ENCODE data around the gene NPRL2.

NPRL2 gene

GRCh38 chr3:50381383-50381782, 30.8 kb upstream of the NPRL2 start:
- H3K27ac Mint-ChIP-seq, result no peak overlapping the region

GRCh38 chr3:50380405-50381085, 30.0 kb upstream of the NPRL2 start:
- peaks cover 0 to 4% of the 10 kb centered on the region in 2 donors for H3K4me1 Mint-ChIP-seq (ENCODE audit: low read depth in 2 of 2)
- H3K36me3 Mint-ChIP-seq (ENCODE audit: insufficient read depth), result peaks cover 3% of the 10 kb centered on the region
- no peaks in the 10 kb centered on the region for H3K27me3 Mint-ChIP-seq
- no peak for DNase-seq
- H3K27ac Mint-ChIP-seq, result peak overlapping the region; percentile 39 to 41
- no peaks in the 10 kb centered on the region for H3K9me3 Mint-ChIP-seq
- H3K4me3 Mint-ChIP-seq, result no peak overlapping the region
- no peak for ATAC-seq (replicated peaks)

More at GRCh38 chr3:50381383-50381782, 30.8 kb upstream of the NPRL2 start:
- ATAC-seq (replicated peaks), result no peak
- Mint-ChIP-seq H3K27me3 (no peaks in the 10 kb centered on the region), H3K36me3 (ENCODE audit: insufficient read depth) (peaks cover 5% of the 10 kb centered on the region), H3K4me3 (no peak overlapping the region), H3K4me1 (ENCODE audit: low read depth in 2 of 2) (peaks cover 0 to 4% of the 10 kb centered on the region in 2 donors), H3K9me3 (no peaks in the 10 kb centered on the region)
- no peak for DNase-seq

- ATAC-seq (replicated peaks) (no peak), DNase-seq (no peak)
- peaks cover 3% of the 10 kb centered on the region for H3K36me3 Mint-ChIP-seq (ENCODE audit: insufficient read depth)
- peak overlapping the region; percentile 57 to 70 for H3K27ac Mint-ChIP-seq
- H3K9me3 Mint-ChIP-seq, result no peaks in the 10 kb centered on the region
- no peaks in the 10 kb centered on the region for H3K27me3 Mint-ChIP-seq
- no peak overlapping the region for H3K4me3 Mint-ChIP-seq
- peaks cover 0 to 4% of the 10 kb centered on the region in 2 donors for H3K4me1 Mint-ChIP-seq (ENCODE audit: low read depth in 2 of 2)
Observed at GRCh38 chr3:50378757-50379156, 28.2 kb upstream of the NPRL2 start.

- Mint-ChIP-seq H3K36me3 (ENCODE audit: insufficient read depth) (peaks cover 3% of the 10 kb centered on the region), H3K27ac (peak overlapping the region; percentile 57 to 70), H3K4me3 (no peak overlapping the region), H3K4me1 (ENCODE audit: low read depth in 2 of 2) (peaks cover 2 to 11% of the 10 kb centered on the region in 2 donors), H3K27me3 (no peaks in the 10 kb centered on the region), H3K9me3 (no peaks in the 10 kb centered on the region)
- DNase-seq (no peak), ATAC-seq (replicated peaks) (no peak)
Observed at GRCh38 chr3:50378024-50378423, 27.4 kb upstream of the NPRL2 start.

GRCh38 chr3:50375258-50375931, 24.8 kb upstream of the NPRL2 start:
- H3K36me3 Mint-ChIP-seq (ENCODE audit: insufficient read depth), result peaks cover 7% of the 10 kb centered on the region
- H3K27me3 Mint-ChIP-seq, result no peaks in the 10 kb centered on the region
- H3K4me1 Mint-ChIP-seq (ENCODE audit: low read depth in 2 of 2), result peaks cover 4 to 16% of the 10 kb centered on the region in 2 donors
- no peak overlapping the region for H3K27ac Mint-ChIP-seq
- no peaks in the 10 kb centered on the region for H3K9me3 Mint-ChIP-seq
- ATAC-seq (replicated peaks) (no peak), DNase-seq (no peak)
- H3K4me3 Mint-ChIP-seq, result no peak overlapping the region

- Mint-ChIP-seq H3K36me3 (ENCODE audit: insufficient read depth) (peaks cover 7% of the 10 kb centered on the region), H3K4me3 (no peak overlapping the region), H3K9me3 (no peaks in the 10 kb centered on the region), H3K4me1 (ENCODE audit: low read depth in 2 of 2) (peaks cover 4 to 16% of the 10 kb centered on the region in 2 donors), H3K27me3 (no peaks in the 10 kb centered on the region), H3K27ac (no peak overlapping the region)
- no peak for DNase-seq
- no peak for ATAC-seq (replicated peaks)
Observed at GRCh38 chr3:50374363-50375257, 24.0 kb upstream of the NPRL2 start.

- H3K4me1 Mint-ChIP-seq (ENCODE audit: low read depth in 2 of 2), result peaks cover 10 to 18% of the 10 kb centered on the region in 2 donors
- no peak for DNase-seq
- H3K27me3 Mint-ChIP-seq, result no peaks in the 10 kb centered on the region
- H3K27ac Mint-ChIP-seq, result peak overlapping the region; percentile 30 to 44
- no peak for ATAC-seq (replicated peaks)
- no peaks in the 10 kb centered on the region for H3K9me3 Mint-ChIP-seq
- peaks cover 9% of the 10 kb centered on the region for H3K36me3 Mint-ChIP-seq (ENCODE audit: insufficient read depth)
- no peak overlapping the region for H3K4me3 Mint-ChIP-seq
Observed at GRCh38 chr3:50373146-50374051, 22.8 kb upstream of the NPRL2 start.

- peak overlapping the region in 1 of 2 donors; percentile 15 for H3K27ac Mint-ChIP-seq
- DNase-seq, result no peak
- ATAC-seq (replicated peaks), result no peak
- no peaks in the 10 kb centered on the region for H3K27me3 Mint-ChIP-seq
- no peak overlapping the region for H3K4me3 Mint-ChIP-seq
- peaks cover 6% of the 10 kb centered on the region for H3K36me3 Mint-ChIP-seq (ENCODE audit: insufficient read depth)
- peaks cover 12 to 19% of the 10 kb centered on the region in 2 donors for H3K4me1 Mint-ChIP-seq (ENCODE audit: low read depth in 2 of 2)
- H3K9me3 Mint-ChIP-seq, result no peaks in the 10 kb centered on the region
Observed at GRCh38 chr3:50372349-50372748, 21.8 kb upstream of the NPRL2 start.

- Mint-ChIP-seq H3K36me3 (ENCODE audit: insufficient read depth) (peaks cover 6% of the 10 kb centered on the region), H3K4me1 (ENCODE audit: low read depth in 2 of 2) (peaks cover 16 to 22% of the 10 kb centered on the region in 2 donors), H3K27me3 (no peaks in the 10 kb centered on the region), H3K9me3 (no peaks in the 10 kb centered on the region), H3K27ac (peak overlapping the region in 1 of 2 donors; percentile 51), H3K4me3 (no peak overlapping the region)
- DNase-seq (no peak), ATAC-seq (replicated peaks) (no peak)
Observed at GRCh38 chr3:50371133-50371685, 20.6 kb upstream of the NPRL2 start.

GRCh38 chr3:50370594-50370993, 20.0 kb upstream of the NPRL2 start:
- no peaks in the 10 kb centered on the region for H3K9me3 Mint-ChIP-seq
- DNase-seq (no peak), ATAC-seq (replicated peaks) (no peak)
- H3K27me3 Mint-ChIP-seq, result no peaks in the 10 kb centered on the region
- H3K36me3 Mint-ChIP-seq (ENCODE audit: insufficient read depth), result peaks cover 11% of the 10 kb centered on the region
- peaks cover 23 to 28% of the 10 kb centered on the region in 2 donors for H3K4me1 Mint-ChIP-seq (ENCODE audit: low read depth in 2 of 2)
- peak overlapping the region in 1 of 2 donors; percentile 51 for H3K27ac Mint-ChIP-seq
- H3K4me3 Mint-ChIP-seq, result no peak overlapping the region

GRCh38 chr3:50369012-50369670, 18.6 kb upstream of the NPRL2 start:
- ATAC-seq (replicated peaks) (no peak), DNase-seq (no peak)
- H3K36me3 Mint-ChIP-seq (ENCODE audit: insufficient read depth), result peaks cover 19% of the 10 kb centered on the region
- H3K27ac Mint-ChIP-seq, result peak overlapping the region in 1 of 2 donors; percentile 9
- no peaks in the 10 kb centered on the region for H3K9me3 Mint-ChIP-seq
- H3K27me3 Mint-ChIP-seq, result no peaks in the 10 kb centered on the region
- no peak overlapping the region for H3K4me3 Mint-ChIP-seq
- peaks cover 31 to 32% of the 10 kb centered on the region in 2 donors for H3K4me1 Mint-ChIP-seq (ENCODE audit: low read depth in 2 of 2)

GRCh38 chr3:50365842-50366220, 15.3 kb upstream of the NPRL2 start:
- ATAC-seq (replicated peaks) (no peak), DNase-seq (no peak)
- Mint-ChIP-seq H3K4me3 (peak overlapping the region; percentile 87 to 90), H3K27me3 (no peaks in the 10 kb centered on the region), H3K9me3 (no peaks in the 10 kb centered on the region), H3K36me3 (ENCODE audit: insufficient read depth) (peaks cover 19% of the 10 kb centered on the region), H3K27ac (peak overlapping the region; percentile 95), H3K4me1 (ENCODE audit: low read depth in 2 of 2) (peaks cover 20 to 29% of the 10 kb centered on the region in 2 donors)
